GM12801 (cell line): ENCODE data around the gene USP44.

ENCODE experiments used
- TF ChIP-seq, protein P1 (sequence below): IDR thresholded peaks from one replicate; pipeline ENCODE4 v1.5.1; 2011; ENCODE audit warnings: control low read depth; ENCODE audit not compliant: insufficient read length; ENCODE audit errors: extremely low read depth

USP44 gene

DNA sequence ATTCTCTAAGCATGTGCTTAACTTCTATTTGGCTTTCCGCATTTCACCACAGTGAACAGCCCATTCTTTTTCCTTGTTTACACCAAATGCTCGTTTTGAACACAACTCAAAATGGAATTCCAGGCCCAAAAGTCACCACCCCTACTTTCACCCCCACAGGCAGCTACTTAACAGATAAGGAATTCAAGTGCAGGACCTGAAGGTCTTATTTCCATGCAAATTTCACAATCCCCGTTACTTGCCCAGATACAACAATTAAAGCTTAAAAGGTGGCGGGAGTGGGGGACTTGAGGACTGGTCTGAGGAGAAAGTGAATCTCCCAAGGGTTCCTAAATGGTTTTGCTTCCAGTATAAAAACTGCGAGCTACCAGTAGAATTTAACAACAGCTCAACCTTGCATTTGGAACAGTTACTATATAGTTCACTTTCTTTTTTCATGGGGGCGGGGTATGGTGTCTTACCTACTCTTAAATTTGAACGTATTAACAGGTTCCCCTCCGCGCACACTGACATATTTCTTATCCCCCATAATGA lies 3.7 kb downstream of the USP44 start:
- TF ChIP-seq, protein P1, sequence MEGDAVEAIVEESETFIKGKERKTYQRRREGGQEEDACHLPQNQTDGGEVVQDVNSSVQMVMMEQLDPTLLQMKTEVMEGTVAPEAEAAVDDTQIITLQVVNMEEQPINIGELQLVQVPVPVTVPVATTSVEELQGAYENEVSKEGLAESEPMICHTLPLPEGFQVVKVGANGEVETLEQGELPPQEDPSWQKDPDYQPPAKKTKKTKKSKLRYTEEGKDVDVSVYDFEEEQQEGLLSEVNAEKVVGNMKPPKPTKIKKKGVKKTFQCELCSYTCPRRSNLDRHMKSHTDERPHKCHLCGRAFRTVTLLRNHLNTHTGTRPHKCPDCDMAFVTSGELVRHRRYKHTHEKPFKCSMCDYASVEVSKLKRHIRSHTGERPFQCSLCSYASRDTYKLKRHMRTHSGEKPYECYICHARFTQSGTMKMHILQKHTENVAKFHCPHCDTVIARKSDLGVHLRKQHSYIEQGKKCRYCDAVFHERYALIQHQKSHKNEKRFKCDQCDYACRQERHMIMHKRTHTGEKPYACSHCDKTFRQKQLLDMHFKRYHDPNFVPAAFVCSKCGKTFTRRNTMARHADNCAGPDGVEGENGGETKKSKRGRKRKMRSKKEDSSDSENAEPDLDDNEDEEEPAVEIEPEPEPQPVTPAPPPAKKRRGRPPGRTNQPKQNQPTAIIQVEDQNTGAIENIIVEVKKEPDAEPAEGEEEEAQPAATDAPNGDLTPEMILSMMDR: no peak

DNA sequence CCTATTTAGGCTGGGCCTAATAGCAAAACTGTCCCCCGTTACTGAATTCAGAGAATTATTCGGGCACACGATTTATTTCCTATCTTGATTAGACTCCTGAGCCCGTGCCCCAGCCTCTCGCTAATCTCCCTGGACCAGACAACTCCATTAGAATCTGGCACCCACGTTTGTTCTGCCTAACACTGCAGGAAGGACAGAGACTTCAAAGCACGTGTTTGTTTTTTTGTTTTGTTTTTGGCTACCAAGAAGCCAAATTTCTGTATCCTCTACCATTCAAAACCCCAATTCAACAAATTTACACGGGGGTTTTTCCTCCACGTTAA lies 4.8 kb downstream of the USP44 start:
- TF ChIP-seq, protein P1: no peak

DNA sequence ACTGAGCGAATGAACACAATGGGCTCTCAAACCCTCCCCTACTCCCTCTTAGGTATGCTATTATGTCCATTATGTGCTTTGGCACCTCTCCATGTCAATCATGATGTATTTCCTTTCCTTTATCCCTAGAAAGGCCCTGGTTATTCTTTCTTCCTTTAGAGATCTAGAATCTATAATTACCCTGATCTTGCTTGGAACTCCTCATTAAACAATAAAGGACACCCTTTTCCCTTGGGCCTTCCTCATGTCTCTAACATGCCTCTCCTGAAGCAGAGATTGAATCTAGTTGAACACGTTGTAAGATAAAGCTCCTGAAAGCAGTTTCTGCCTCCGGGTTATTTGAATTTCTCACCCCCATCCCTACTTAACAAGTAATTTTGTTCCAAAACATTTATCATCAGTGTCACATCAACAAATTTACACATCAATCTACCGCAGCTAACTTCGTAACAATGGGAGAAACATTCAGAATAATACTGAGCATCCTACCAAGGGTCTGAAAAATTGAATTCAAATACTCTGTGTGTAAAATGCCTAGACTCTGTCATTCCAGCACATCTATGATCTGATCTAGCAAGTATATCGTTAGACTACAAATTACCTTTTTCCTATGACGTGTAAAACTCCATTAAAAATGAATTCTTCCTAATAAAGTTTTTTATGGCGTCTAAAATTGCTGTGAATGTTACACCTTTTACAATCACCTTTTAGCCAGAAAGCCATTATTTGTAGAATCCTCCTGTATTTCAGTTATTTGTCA lies 5.4 kb downstream of the USP44 start:
- TF ChIP-seq, protein P1: no peak

DNA sequence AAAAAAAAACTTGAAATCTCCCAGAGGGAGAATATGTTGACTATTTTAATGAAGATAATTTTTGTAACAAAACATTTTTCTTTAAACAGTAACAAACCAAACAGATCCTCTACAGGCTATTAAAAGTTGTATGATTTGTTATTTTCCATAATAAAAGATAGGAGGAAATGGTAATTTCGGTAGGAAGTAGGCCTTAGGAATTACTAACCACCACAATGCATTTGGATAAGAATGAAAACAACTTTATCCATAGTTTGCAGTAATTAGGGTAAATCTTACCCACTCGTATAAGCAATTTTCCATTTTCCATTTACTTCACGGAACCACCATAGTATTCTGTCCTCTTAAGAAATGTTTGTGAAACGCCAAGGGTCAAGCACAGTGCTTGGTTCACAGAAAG lies 6.0 kb downstream of the USP44 start:
- TF ChIP-seq, protein P1: no peak

DNA sequence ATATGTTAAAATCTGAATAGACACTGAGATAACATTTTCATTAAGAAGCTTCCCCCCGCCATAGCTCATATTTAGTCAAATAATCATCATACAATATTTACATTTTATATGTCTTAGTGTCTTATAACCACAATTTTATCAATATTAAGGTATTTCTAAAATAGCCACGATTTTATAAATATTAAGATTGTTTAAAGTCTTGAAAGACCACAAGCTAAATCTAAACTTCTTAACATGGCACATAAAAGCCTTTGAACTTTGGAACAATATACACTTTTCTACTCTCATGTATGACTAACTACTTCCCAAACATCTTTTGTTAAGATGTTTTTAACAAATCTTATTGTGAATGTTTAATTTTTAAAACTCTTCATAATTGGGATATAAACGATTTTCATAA lies 6.5 kb downstream of the USP44 start:
- TF ChIP-seq, protein P1: no peak

DNA sequence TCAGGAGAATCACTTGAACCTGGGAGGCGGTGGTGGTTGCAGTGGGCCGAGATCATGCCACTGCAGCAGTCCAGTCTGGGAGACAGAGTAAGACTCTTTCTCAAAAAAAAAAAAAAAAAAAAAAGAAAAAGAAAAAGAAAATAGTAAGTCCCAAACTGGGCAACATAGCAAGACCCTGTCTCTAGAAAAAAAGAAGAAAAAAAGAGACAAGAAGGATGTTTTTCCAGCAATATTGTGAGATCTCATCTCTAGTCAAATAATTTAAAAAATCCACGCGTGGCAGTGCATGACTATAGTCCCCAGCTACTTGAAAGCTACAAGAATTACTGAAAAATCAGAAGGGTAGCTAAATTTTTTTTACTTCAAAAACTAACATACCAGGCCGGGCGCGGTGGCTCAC lies 8.0 kb downstream of the USP44 start:
- TF ChIP-seq, protein P1: no peak

DNA sequence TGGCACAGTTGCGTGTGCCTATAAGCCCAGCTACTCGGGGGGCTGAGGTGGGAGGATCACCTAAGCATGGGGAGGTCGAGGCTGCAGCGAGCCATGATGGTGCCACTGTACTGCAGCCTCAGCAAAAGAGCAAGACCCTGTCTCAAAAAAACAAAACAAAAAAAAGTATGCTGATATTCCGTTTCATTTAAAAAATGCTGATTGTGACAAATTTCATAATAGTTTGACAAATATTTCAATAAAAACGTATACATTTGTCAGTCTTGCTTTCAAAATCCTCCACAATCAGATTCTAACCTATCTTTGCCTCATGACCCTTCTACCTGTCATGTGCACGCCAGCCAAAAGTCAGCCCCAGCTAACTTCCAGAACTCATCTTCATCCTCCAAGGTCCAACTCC lies 9.8 kb downstream of the USP44 start:
- TF ChIP-seq, protein P1: no peak
